ENCODE results near the gene FGR.

Gene FGR

DNA sequence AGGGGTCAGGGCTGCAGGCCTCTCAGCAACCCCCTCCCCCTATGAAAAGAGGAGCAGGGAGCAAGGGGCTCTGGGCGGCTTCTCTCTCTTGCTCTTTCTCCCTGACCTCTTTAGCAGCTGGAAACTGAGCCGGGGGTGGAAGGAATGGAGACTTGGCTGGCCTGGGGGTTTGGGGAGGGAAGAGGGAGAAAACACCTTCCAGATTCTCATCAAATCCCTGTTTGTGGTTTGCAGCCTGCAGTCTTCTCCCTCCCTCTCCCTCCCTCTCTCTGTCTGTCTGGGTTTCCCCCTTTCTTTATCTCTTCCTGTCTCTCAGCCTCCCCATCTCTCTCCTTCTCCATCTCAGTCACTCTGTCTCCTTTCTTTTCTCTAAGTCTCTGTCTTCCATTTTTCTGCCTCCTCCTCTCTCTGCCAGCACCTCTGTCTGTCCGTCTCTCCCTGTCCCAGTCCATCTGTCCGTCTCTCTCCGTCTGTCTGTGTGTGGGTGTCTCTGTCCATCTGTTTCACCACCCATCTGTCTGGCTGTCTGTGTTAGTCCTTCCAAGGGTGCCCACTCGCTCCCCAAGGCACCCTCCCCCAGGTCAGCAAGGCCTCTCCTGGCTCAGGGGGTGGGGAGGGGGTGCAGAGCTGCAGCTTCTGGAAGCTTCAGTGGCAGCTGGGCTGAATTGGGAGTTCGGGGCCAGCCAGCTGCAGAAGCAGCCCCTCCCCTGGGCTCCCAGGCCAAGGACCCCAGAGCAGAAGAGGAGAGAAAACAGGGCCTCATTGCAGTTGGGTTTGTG, 37.3 kb downstream of the FGR start:
- TF ChIP-seq, protein P1, sequence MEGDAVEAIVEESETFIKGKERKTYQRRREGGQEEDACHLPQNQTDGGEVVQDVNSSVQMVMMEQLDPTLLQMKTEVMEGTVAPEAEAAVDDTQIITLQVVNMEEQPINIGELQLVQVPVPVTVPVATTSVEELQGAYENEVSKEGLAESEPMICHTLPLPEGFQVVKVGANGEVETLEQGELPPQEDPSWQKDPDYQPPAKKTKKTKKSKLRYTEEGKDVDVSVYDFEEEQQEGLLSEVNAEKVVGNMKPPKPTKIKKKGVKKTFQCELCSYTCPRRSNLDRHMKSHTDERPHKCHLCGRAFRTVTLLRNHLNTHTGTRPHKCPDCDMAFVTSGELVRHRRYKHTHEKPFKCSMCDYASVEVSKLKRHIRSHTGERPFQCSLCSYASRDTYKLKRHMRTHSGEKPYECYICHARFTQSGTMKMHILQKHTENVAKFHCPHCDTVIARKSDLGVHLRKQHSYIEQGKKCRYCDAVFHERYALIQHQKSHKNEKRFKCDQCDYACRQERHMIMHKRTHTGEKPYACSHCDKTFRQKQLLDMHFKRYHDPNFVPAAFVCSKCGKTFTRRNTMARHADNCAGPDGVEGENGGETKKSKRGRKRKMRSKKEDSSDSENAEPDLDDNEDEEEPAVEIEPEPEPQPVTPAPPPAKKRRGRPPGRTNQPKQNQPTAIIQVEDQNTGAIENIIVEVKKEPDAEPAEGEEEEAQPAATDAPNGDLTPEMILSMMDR (IDR thresholded peaks at IDR 0.05): no peak
- Histone ChIP-seq H3K4me1 (peaks cover 9 to 99% (median 91%) of the 10 kb centered on the region in 4 donors), H3K9me3 (no peaks in the 10 kb centered on the region), H3K4me3 (peak overlapping the region in 1 of 2 donors; percentile 99), H3K36me3 (peaks cover 0 to 8% (median 0%) of the 10 kb centered on the region in 3 donors), H3K27ac (peak overlapping the region; percentile 97 to 99), H3K27me3 (no peaks in the 10 kb centered on the region)
- DNase-seq: peak in 1 of 2 donors; percentile 61
- intact Hi-C loops (cut with DNase I; ENCODE audit: low total_unique reads): loop anchor here (2.0 kb wide), 1 partner anchor 15 kb away; no protein-coding TSS in a partner anchor

DNA sequence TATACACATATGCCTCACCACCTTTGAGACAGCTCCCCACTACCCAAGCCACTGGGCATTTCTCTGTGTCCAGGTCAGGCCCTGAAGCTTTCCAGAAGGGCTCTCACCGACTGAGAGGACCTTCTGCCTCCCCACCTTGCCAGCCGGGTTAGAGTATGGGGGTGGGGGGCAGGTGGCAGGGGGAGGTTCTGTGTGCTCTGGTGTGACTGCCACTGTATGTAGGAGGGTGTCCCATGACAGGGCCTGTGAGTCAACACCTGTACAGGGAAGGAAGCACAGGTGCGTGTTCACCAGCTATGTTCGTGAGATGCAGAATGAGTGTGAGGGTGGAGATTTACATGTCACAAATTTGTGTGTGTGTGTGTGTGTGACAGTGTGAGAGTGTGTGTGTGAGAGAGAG, 38.0 kb downstream of the FGR start:
- Histone ChIP-seq H3K9me3 (no peaks in the 10 kb centered on the region), H3K4me1 (peaks cover 9 to 100% (median 97%) of the 10 kb centered on the region in 4 donors), H3K4me3 (no peak overlapping the region), H3K27ac (peak overlapping the region; percentile 31 to 97), H3K36me3 (peaks cover 0 to 8% (median 0%) of the 10 kb centered on the region in 3 donors), H3K27me3 (no peaks in the 10 kb centered on the region)
- no peak for DNase-seq
- intact Hi-C loops (cut with DNase I; ENCODE audit: low total_unique reads): loop anchor here (2.0 kb wide), 1 partner anchor 14 kb away; no protein-coding TSS in a partner anchor
- TF ChIP-seq, protein P1 (IDR thresholded peaks at IDR 0.05): no peak

DNA sequence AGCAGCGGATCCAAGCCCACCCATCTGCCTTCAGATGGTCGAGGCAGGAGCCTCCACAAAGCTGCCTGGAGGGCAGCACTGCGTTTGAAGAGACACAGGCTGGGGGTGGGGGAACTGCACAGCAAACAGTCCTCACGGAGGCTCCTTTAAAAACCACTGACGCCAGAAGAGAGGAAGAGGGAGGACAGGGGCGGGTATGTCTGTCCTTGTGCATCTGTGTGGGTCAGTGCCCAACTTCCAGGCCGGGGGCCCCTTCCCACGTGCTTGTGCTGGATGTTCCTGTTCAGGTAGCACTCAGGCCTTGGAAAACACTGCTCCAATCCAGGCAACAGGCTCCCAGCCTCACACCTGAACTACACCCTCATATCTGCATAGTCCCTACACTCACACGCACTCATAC, 38.7 kb downstream of the FGR start:
- peaks cover 9 to 100% (median 98%) of the 10 kb centered on the region in 4 donors for H3K4me1 ChIP-seq
- peak overlapping the region; percentile 84 to 97 for H3K27ac ChIP-seq
- H3K27me3 ChIP-seq: no peaks in the 10 kb centered on the region
- intact Hi-C loops (cut with DNase I; ENCODE audit: low total_unique reads): loop anchor here (2.0 kb wide), 1 partner anchor 13 kb away; no protein-coding TSS in a partner anchor
- TF ChIP-seq, protein P1 (IDR thresholded peaks at IDR 0.05): no peak
- H3K36me3 ChIP-seq: peaks cover 0 to 8% (median 0%) of the 10 kb centered on the region in 3 donors
- no peaks in the 10 kb centered on the region for H3K9me3 ChIP-seq
- DNase-seq: no peak
- no peak overlapping the region for H3K4me3 ChIP-seq

DNA sequence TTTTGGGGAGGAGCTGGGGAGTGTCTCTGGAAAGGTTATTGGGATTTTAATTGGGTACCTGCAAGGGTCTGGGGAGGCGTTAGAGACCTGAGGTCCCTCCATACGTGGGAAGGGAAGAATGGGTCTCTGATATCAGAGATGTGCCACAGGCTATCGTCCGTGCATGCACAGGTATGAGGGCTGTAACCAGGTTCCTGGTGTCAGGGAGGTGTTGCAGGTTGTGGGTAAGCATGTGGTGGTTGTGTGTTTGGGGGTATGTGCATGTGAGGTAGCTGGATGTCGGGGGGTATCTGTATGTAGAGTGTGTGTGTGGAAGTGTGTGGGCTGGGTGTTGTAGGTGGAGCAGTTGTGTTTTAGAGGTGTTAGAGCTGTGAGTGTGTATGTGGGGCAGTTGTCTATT, 39.4 kb downstream of the FGR start:
- intact Hi-C loops (cut with DNase I; ENCODE audit: low total_unique reads): no loop called here
- Histone ChIP-seq H3K27ac (peak overlapping the region; percentile 84 to 97), H3K4me1 (peaks cover 9 to 100% (median 98%) of the 10 kb centered on the region in 4 donors), H3K9me3 (no peaks in the 10 kb centered on the region), H3K27me3 (no peaks in the 10 kb centered on the region), H3K36me3 (peaks cover 0 to 8% (median 0%) of the 10 kb centered on the region in 3 donors), H3K4me3 (no peak overlapping the region)
- TF ChIP-seq, protein P1 (IDR thresholded peaks at IDR 0.05): no peak
- no peak for DNase-seq

DNA sequence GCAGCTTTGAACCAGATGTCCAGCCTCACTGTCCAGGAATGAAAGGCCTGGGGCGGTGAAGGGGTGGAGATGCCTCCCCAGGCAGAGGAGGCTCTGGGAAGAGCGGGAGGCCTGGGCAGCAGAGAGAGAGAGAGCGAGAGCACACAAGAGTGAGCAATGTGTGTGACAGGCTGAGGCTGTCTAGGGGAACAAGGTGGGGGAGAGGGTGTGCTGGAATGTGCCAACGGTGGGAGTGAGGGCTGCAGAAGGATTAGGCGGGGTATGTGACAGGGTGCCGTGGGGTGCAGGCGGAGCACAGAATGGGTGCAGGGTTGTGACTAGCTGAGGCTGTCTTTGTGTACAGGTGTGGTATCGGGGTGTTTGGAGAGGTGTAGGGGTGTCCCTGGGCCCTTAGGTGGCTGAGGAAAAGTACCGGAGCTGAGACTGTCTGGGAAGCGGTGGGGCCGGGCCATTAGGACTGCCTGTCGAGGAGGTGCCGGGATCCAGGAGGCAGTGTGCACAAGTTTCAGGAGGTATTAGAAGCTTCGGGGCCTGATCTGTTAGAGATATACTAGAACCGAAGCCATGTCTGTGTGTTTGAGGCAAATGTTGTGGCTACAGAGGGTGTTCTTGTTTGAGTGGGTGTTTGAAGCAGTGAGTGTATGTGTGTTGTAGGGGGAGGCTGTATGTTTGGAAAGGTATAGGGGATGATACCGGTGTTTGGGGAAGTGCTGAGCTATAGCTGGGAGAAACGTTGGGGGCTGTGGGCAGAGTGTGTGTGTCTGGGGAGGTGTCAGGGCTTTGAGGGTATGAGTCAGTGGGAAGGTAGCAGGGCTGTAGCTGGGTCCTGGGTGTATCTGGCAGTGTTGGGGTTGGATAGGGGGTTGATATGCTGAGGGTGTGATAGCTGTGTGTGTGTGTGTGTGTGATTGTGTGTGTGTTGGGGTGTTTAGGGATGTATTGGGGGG, 40.1 kb downstream of the FGR start:
- no peaks in the 10 kb centered on the region for H3K9me3 ChIP-seq
- H3K27me3 ChIP-seq: no peaks in the 10 kb centered on the region
- peaks cover 0 to 8% (median 0%) of the 10 kb centered on the region in 3 donors for H3K36me3 ChIP-seq
- peaks cover 13 to 100% (median 98%) of the 10 kb centered on the region in 4 donors for H3K4me1 ChIP-seq
- no peak overlapping the region for H3K4me3 ChIP-seq
- H3K27ac ChIP-seq: peak overlapping the region; percentile 84 to 97
- intact Hi-C loops (cut with DNase I; ENCODE audit: low total_unique reads): no loop called here
- no peak for DNase-seq
- TF ChIP-seq, protein P1 (IDR thresholded peaks at IDR 0.05): no peak

All from tibial artery (tissue), 4 donors.